ENCODE results near the gene TCP10L.
"Not testable (repeated sequence)": the region's sequence is repeated elsewhere in the genome, so short reads cannot be mapped to it uniquely, and the experiment has no call there.

TCP10L gene

GRCh38 chr21:32549886-32550285 is 35.4 kb downstream of the TCP10L start:
- DNase-seq, result no peak

- no peak for DNase-seq
These were observed 35.9 kb downstream of the TCP10L start for GRCh38 chr21:32549440-32549839.

DNA sequence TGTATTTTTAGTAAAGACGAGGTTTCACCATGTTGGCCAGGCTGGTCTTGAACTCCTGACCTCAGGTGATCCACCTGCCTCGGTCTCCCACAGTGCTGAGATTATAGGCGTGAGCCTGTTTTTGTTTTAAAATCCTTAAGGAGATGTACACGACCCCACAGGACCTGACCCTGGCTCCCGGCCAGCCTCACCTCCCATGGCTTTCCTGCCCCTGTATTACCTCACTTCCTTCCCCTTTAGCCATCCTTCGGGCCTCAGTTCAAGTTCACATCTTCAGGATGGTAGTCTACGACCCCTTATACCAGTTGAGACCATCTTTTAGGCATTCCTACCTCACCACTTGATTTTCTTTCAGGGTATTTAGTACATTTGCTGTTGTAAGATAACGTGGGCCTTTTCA is 36.3 kb downstream of the TCP10L start:
- DNase-seq, result no peak

DNA sequence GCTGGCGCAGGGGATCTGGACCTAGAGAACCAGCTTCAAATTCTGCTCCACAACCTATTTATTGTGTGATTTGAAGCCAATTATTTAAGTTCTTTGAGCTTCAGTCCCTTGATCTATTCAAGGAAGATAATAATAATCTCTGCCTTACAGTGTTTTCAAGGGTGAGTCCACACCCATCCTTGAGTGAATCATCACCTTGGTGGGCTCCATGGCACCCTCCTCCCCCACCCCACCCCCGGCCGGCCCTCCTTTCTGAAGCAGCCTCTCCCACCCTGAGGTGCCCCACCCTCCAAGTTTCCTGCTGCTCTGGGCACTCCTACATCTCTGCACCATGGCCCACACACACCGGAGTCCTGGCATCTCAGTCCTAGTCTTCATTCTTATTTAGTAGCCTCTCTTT is 38.3 kb downstream of the TCP10L start:
- no peak for DNase-seq

DNA sequence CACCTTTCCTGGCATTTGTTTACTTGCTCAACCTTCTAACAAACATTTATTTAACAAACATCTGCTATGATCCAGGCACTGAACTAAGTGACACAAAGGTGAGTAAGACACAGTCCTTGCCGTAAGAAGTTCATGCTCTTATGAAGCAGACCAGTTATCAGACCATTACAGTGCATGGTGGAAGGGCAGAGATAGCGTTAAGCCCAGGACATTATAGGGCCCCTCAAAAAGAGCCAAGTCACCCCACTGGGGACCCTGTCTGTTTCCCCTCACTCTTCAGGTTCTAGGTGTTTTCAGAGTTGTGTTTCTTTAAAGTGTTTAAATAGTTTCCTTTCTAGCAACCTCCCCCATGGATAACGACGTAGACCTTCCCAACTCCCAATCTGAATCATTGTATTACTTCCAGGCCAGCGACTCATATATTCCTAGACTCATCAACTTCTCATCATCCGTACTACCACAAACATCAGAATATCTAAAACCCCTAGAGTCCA is 39.3 kb downstream of the TCP10L start:
- DNase-seq, result no peak

DNA sequence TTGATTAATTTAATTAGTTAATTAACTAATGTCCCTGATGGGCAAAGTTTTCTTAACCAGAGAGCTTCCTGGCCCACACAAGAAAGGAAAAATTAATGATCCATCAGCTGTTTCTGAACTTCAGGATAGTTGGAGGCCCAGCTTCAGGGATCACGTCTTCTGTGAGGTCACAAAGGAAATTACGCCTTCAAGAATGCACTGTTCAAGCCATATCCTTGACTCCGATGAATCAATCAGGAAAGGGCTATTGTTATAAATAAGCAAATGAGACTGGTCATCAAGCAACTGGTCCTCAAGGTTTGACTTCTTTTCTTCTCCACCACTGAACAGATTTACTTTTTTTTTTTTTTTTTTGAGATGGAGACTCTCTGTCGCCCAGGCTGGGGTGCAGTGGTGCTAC is 40.6 kb downstream of the TCP10L start:
- DNase-seq, result no peak

DNA sequence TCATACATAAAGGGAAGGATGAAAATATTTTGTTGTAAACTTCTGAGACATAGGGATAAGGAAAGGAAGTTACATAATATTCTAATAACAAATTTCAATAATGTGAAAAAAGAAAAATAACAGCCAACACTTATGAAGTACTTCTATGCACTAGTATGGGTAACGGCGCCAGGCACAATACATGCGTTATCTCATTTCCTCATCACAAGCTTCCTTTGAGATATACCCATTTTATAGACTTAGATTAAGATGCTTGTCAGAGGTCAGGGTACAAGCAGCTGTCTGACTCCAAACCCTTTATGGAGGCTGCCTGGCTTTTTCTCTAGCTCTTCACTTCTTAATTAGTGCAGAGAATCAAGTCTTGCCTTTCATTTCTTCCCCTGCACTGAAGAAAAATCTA is 41.3 kb downstream of the TCP10L start:
- no peak for DNase-seq

GRCh38 chr21:32543056-32543455 is 42.3 kb downstream of the TCP10L start:
- not testable (repeated sequence) for DNase-seq

- no peak for DNase-seq
These were observed 45.9 kb downstream of the TCP10L start for GRCh38 chr21:32539378-32539777.

DNA sequence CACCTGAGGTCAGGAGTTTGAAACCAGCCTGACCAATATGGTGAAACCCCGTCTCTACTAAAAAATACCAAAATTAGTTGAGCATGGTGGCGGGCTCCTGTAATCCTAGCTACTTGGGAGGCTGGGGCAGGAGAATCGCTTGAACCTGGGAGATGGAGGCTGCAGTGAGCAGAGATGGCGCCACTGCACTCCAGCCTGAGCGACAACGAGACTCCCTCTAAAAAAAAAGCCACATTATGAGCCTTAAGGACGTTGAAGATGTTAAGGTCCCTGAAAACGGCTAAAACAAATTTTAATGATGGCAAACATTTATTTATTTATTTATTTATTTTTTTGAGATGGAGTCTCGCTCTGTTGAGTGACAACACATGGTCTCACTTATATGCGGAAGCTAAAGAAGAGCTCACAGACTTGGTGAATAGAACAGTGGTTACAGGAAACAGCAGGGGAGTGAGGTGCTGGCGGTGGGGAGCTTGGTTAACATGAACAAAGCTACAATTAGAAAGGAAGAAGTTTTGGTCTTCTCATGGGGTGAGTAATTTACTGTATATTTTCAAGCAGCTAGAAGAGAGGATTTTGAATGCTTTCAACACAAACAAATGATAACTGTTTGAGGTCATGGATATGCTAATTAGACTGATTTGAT is 47.1 kb downstream of the TCP10L start:
- DNase-seq, result no peak

GRCh38 chr21:32537569-32537881 is 47.8 kb downstream of the TCP10L start:
- DNase-seq, result no peak

DNA sequence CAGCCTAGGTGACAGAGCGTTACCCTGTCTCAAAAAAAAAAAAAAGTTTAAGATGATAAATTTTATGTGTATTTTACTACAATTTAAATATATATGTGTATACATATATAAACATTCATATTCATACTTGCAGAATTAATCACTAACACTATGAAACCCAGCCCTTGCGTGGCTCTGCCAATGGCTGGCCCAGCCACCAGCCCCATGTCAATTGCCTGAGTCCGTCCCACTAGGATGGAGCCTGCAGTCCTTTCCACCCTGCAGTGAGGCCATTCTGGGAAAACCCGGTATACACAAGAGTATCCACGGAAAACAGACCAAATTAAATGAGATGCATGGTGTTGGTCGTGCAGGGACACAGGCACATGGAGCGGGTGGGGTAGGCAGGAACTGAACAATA is 49.7 kb downstream of the TCP10L start:
- no peak for DNase-seq

DNA sequence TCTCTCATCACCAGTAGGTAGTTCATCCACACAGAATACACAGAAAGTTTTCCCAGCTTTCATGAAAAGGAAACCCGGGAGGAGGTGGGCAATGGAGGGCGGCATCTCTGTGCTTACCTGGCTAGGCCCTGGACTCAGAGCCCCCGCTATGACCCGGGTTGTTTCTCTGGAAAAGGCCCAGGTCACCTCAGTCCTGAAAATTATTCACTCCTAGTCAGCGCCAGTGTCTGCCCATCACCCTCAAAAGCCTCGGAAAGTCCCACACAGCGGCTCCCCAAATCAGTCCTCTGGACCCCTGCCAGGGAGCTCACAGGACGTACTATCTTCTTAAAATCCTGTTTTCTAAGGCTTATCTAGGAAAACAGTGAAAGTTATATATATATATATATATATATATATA is 51.2 kb downstream of the TCP10L start:
- DNase-seq, result no peak

DNA sequence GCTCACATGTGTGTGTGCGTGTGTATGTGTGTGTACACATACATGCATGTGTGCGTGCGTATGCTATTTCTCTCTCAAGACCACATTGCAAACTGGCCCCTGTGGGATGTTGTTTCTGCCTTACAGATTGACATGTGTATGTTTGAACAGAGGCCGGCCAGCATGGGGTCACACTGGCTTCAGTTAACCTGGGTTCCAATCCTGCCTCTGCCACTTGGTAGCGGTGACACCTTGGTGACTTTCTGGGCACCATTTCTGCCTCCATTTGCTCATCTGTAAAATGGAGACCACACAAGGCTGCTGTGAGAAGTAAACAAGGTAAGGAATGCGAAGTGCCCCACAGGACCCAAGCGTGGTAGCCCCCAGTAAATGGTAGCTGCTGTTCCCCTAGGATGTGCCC is 51.7 kb downstream of the TCP10L start:
- DNase-seq, result no peak

DNA sequence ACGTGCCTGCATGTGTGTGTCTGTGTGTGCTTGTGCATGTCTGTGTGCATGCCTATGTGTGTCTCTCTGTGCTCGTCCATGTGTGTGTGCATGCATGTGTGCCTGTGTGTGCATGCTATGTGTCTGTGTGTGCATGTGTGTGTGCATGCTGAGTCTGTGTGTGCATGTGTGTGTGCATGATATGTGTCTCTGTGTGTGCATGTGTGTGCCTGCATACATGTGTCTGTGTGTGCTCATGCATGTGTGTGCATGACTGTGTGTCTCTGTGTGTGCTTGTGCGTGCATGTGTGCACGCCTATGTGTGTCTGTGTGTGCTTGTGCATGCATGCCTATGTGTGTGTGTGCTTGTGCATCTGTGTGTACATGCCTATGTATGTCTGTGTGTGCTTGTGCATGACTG is 52.3 kb downstream of the TCP10L start:
- no peak for DNase-seq

GRCh38 chr21:32532636-32533035 is 52.7 kb downstream of the TCP10L start:
- DNase-seq, result no peak

DNA sequence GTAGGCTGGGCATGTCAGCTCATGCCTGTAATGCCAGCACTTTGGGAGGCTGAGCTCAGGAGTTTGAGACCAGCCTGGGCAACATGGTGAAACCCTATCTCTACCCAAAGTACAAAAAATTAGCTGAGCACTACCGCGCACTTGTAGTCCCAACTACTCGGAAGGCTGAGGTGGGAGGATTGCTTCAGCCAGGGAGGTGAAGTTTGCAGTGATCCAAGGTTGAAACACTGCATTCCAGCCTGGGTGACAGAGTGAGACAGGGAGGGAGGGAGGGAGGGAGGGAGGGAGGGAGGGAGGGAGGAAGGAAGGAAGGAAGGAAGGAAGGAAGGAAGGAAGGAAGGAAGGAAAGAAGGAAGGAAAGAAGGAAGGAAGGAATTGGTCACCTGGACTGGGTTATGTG is 53.8 kb downstream of the TCP10L start:
- not testable (repeated sequence) for DNase-seq

DNA sequence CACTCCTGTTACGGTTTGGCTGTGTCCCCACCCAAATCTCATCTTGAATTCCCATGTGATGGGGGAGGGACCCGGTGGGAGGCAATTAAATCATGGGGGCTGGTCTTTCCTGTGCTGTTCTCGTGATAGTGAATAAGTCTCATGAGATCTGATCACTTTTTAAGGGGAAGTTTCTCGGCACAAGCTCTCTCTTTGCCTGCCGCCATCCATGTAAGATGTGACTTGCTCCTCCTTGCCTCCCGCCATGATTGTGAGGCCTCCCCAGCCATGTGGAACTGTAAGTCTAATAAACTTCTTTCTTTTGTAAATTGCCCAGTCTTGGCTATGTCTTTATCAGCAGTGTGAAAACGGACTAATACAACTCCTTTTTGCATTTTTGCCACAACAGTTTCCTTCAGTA is 54.5 kb downstream of the TCP10L start:
- not testable (repeated sequence) for DNase-seq

- no peak for DNase-seq
These were observed 55.6 kb downstream of the TCP10L start for GRCh38 chr21:32529679-32530078.

GRCh38 chr21:32525282-32525681 is 60.0 kb downstream of the TCP10L start:
- DNase-seq, result no peak

GRCh38 chr21:32523988-32524719 is 61.2 kb downstream of the TCP10L start:
- no peak for DNase-seq

Measured in SW 1271 (cell line).